Measurements from ENCODE around the gene XRCC2.

The XRCC2 gene

GRCh38 chr7:152668975-152669374, 7.0 kb downstream of the XRCC2 start:
- Histone ChIP-seq H4K8ac (ENCODE audit: low read length) (no peak overlapping the region), H3K9ac (ENCODE audit: low read length) (no peak overlapping the region), H3K27ac (ENCODE audit: low read length, poor library complexity, severe bottlenecking) (no peak overlapping the region), H4K91ac (ENCODE audit: low read length) (no peak overlapping the region), H2AK5ac (ENCODE audit: low read length, severe bottlenecking) (no peak overlapping the region), H3K79me1 (replicated peaks; ENCODE audit: low read length, poor library complexity, severe bottlenecking) (peaks cover 12% of the 10 kb centered on the region), H2BK5ac (ENCODE audit: low read depth, low read length, poor library complexity, severe bottlenecking) (no peak overlapping the region), H3K23ac (ENCODE audit: low read length in 2 of 2) (no peak overlapping the region), H2AFZ (ENCODE audit: low read depth, low read length) (no peak overlapping the region), H3K18ac (ENCODE audit: low read depth in 1 of 2, low read length in 2 of 2) (no peak overlapping the region), H3K4me3 (ENCODE audit: insufficient read depth in 1 of 2, low read depth in 1 of 2, low read length in 2 of 2) (no peak overlapping the region), H3K4me2 (ENCODE audit: low read length, poor library complexity, severe bottlenecking) (no peak overlapping the region), H2BK12ac (ENCODE audit: low read length in 2 of 2) (no peak overlapping the region), H3K27me3 (ENCODE audit: control insufficient read depth in 1 of 2, insufficient read depth in 1 of 2, low read length in 2 of 2) (no peaks in the 10 kb centered on the region), H3K9me3 (ENCODE audit: control insufficient read depth, low read length) (no peaks in the 10 kb centered on the region), H3K14ac (ENCODE audit: low read length in 2 of 2) (no peak overlapping the region), H3K36me3 (ENCODE audit: control insufficient read depth in 1 of 2, insufficient read depth in 2 of 2, low read depth in 1 of 2, low read length in 2 of 2) (no peaks in the 10 kb centered on the region), H3K4ac (ENCODE audit: low read depth in 1 of 2, low read length in 2 of 2) (no peak overlapping the region), H2BK120ac (ENCODE audit: low read depth, low read length) (no peak overlapping the region), H2BK15ac (ENCODE audit: low read depth, poor library complexity, severe bottlenecking) (no peak overlapping the region), H3K4me1 (ENCODE audit: control insufficient read depth, insufficient read depth, low read depth, low read length) (peaks cover 2% of the 10 kb centered on the region)
- no peak for DNase-seq
- WGBS: 100% methylated on average over 1 of the region's 1 CpG

- Histone ChIP-seq H3K23ac (ENCODE audit: low read length in 2 of 2) (no peak overlapping the region), H3K18ac (ENCODE audit: low read depth in 1 of 2, low read length in 2 of 2) (no peak overlapping the region), H3K4me2 (ENCODE audit: low read length, poor library complexity, severe bottlenecking) (peak overlapping the region; percentile 16), H3K9ac (ENCODE audit: low read length) (no peak overlapping the region), H2BK5ac (ENCODE audit: low read depth, low read length, poor library complexity, severe bottlenecking) (no peak overlapping the region), H2AK5ac (ENCODE audit: low read length, severe bottlenecking) (no peak overlapping the region), H4K8ac (ENCODE audit: low read length) (no peak overlapping the region), H2BK120ac (ENCODE audit: low read depth, low read length) (no peak overlapping the region), H2BK12ac (ENCODE audit: low read length in 2 of 2) (no peak overlapping the region), H3K27me3 (ENCODE audit: control insufficient read depth in 1 of 2, insufficient read depth in 1 of 2, low read length in 2 of 2) (no peaks in the 10 kb centered on the region), H3K4ac (ENCODE audit: low read depth in 1 of 2, low read length in 2 of 2) (no peak overlapping the region), H3K27ac (ENCODE audit: low read length, poor library complexity, severe bottlenecking) (no peak overlapping the region), H3K36me3 (ENCODE audit: control insufficient read depth in 1 of 2, insufficient read depth in 2 of 2, low read depth in 1 of 2, low read length in 2 of 2) (no peaks in the 10 kb centered on the region), H3K4me1 (ENCODE audit: control insufficient read depth, insufficient read depth, low read depth, low read length) (peaks cover 2% of the 10 kb centered on the region), H2AFZ (ENCODE audit: low read depth, low read length) (no peak overlapping the region), H3K4me3 (ENCODE audit: insufficient read depth in 1 of 2, low read depth in 1 of 2, low read length in 2 of 2) (no peak overlapping the region), H4K91ac (ENCODE audit: low read length) (no peak overlapping the region), H3K14ac (ENCODE audit: low read length in 2 of 2) (no peak overlapping the region), H2BK15ac (ENCODE audit: low read depth, poor library complexity, severe bottlenecking) (no peak overlapping the region), H3K9me3 (ENCODE audit: control insufficient read depth, low read length) (no peaks in the 10 kb centered on the region), H3K79me1 (replicated peaks; ENCODE audit: low read length, poor library complexity, severe bottlenecking) (peaks cover 14% of the 10 kb centered on the region)
- DNase-seq: no peak
- 99% methylated on average over 4 of the region's 5 CpGs for WGBS
Observed at GRCh38 chr7:152667958-152668357, 8.0 kb downstream of the XRCC2 start.

- H3K9ac ChIP-seq (ENCODE audit: low read length): no peak overlapping the region
- no peak overlapping the region for H3K4ac ChIP-seq (ENCODE audit: low read depth in 1 of 2, low read length in 2 of 2)
- H3K4me3 ChIP-seq (ENCODE audit: insufficient read depth in 1 of 2, low read depth in 1 of 2, low read length in 2 of 2): no peak overlapping the region
- no peak overlapping the region for H2BK15ac ChIP-seq (ENCODE audit: low read depth, poor library complexity, severe bottlenecking)
- H2BK12ac ChIP-seq (ENCODE audit: low read length in 2 of 2): no peak overlapping the region
- H3K4me1 ChIP-seq (ENCODE audit: control insufficient read depth, insufficient read depth, low read depth, low read length): peaks cover 2% of the 10 kb centered on the region
- DNase-seq: no peak
- H3K18ac ChIP-seq (ENCODE audit: low read depth in 1 of 2, low read length in 2 of 2): no peak overlapping the region
- WGBS: 96% methylated on average over 1 of the region's 1 CpG
- H3K79me1 ChIP-seq (replicated peaks; ENCODE audit: low read length, poor library complexity, severe bottlenecking): peaks cover 16% of the 10 kb centered on the region
- H3K36me3 ChIP-seq (ENCODE audit: control insufficient read depth in 1 of 2, insufficient read depth in 2 of 2, low read depth in 1 of 2, low read length in 2 of 2): no peaks in the 10 kb centered on the region
- H2AK5ac ChIP-seq (ENCODE audit: low read length, severe bottlenecking): no peak overlapping the region
- H2BK5ac ChIP-seq (ENCODE audit: low read depth, low read length, poor library complexity, severe bottlenecking): no peak overlapping the region
- no peak overlapping the region for H2BK120ac ChIP-seq (ENCODE audit: low read depth, low read length)
- no peak overlapping the region for H4K91ac ChIP-seq (ENCODE audit: low read length)
- no peak overlapping the region for H4K8ac ChIP-seq (ENCODE audit: low read length)
- no peak overlapping the region for H2AFZ ChIP-seq (ENCODE audit: low read depth, low read length)
- no peak overlapping the region for H3K27ac ChIP-seq (ENCODE audit: low read length, poor library complexity, severe bottlenecking)
- H3K14ac ChIP-seq (ENCODE audit: low read length in 2 of 2): no peak overlapping the region
- H3K4me2 ChIP-seq (ENCODE audit: low read length, poor library complexity, severe bottlenecking): no peak overlapping the region
- no peaks in the 10 kb centered on the region for H3K27me3 ChIP-seq (ENCODE audit: control insufficient read depth in 1 of 2, insufficient read depth in 1 of 2, low read length in 2 of 2)
- H3K23ac ChIP-seq (ENCODE audit: low read length in 2 of 2): no peak overlapping the region
- no peaks in the 10 kb centered on the region for H3K9me3 ChIP-seq (ENCODE audit: control insufficient read depth, low read length)
Observed at GRCh38 chr7:152666078-152666477, 9.9 kb downstream of the XRCC2 start.

- DNase-seq: no peak
- no peak overlapping the region for H3K4ac ChIP-seq (ENCODE audit: low read depth in 1 of 2, low read length in 2 of 2)
- H3K4me3 ChIP-seq (ENCODE audit: insufficient read depth in 1 of 2, low read depth in 1 of 2, low read length in 2 of 2): no peak overlapping the region
- H3K18ac ChIP-seq (ENCODE audit: low read depth in 1 of 2, low read length in 2 of 2): peak overlapping the region in 1 of 2 experiments; percentile 38
- no peak overlapping the region for H3K14ac ChIP-seq (ENCODE audit: low read length in 2 of 2)
- no peak overlapping the region for H2BK12ac ChIP-seq (ENCODE audit: low read length in 2 of 2)
- no peak overlapping the region for H2AK5ac ChIP-seq (ENCODE audit: low read length, severe bottlenecking)
- peaks cover 16% of the 10 kb centered on the region for H3K79me1 ChIP-seq (replicated peaks; ENCODE audit: low read length, poor library complexity, severe bottlenecking)
- H3K9ac ChIP-seq (ENCODE audit: low read length): no peak overlapping the region
- H2BK5ac ChIP-seq (ENCODE audit: low read depth, low read length, poor library complexity, severe bottlenecking): no peak overlapping the region
- H3K27ac ChIP-seq (ENCODE audit: low read length, poor library complexity, severe bottlenecking): no peak overlapping the region
- no peak overlapping the region for H3K4me2 ChIP-seq (ENCODE audit: low read length, poor library complexity, severe bottlenecking)
- no peak overlapping the region for H2AFZ ChIP-seq (ENCODE audit: low read depth, low read length)
- no peak overlapping the region for H3K23ac ChIP-seq (ENCODE audit: low read length in 2 of 2)
- H3K9me3 ChIP-seq (ENCODE audit: control insufficient read depth, low read length): no peaks in the 10 kb centered on the region
- H2BK120ac ChIP-seq (ENCODE audit: low read depth, low read length): no peak overlapping the region
- peak overlapping the region; percentile 5 for H4K8ac ChIP-seq (ENCODE audit: low read length)
- H4K91ac ChIP-seq (ENCODE audit: low read length): no peak overlapping the region
- no peaks in the 10 kb centered on the region for H3K27me3 ChIP-seq (ENCODE audit: control insufficient read depth in 1 of 2, insufficient read depth in 1 of 2, low read length in 2 of 2)
- WGBS: 79% methylated on average over 4 of the region's 4 CpGs
- H3K36me3 ChIP-seq (ENCODE audit: control insufficient read depth in 1 of 2, insufficient read depth in 2 of 2, low read depth in 1 of 2, low read length in 2 of 2): peaks cover 0 to 3% of the 10 kb centered on the region in 2 experiments
- H3K4me1 ChIP-seq (ENCODE audit: control insufficient read depth, insufficient read depth, low read depth, low read length): peaks cover 2% of the 10 kb centered on the region
- H2BK15ac ChIP-seq (ENCODE audit: low read depth, poor library complexity, severe bottlenecking): no peak overlapping the region
Observed at GRCh38 chr7:152664636-152665035, 11.3 kb downstream of the XRCC2 start.
